C4-2B (cell line): ENCODE measurements around the gene LVRN.

Source experiments
- CTCF ChIP-seq: fragments of 450-650 bp; conservative IDR thresholded peaks from 2 replicates; pipeline ENCODE4 v1.5.1; 2017; ENCODE audit warnings: mild to moderate bottlenecking
- ZFX ChIP-seq: fragments of 450-650 bp; IDR thresholded peaks from 2 replicates; pipeline ENCODE4 v1.6.1; 2017

- TF ChIP-seq CTCF (no peak), ZFX (no peak)
Measured at GRCh38 chr5:116035123-116035522, 72.8 kb downstream of the LVRN start.
